Mammary epithelial cell (primary cell): Measurements from ENCODE around the gene FRMD5.
A peak's percentile ranks its signal among the peaks of the same experiment; 100 is the strongest.

Source experiments
- EZH2 ChIP-seq: IDR thresholded peaks from 2 replicates; pipeline ENCODE4 v1.6.1; 2012; ENCODE audit warnings: low read length, inconsistent platforms, borderline replicate concordance
- TF ChIP-seq, protein P1 (sequence below), 2 donors: IDR thresholded peaks in 1 of 2; conservative IDR thresholded peaks in 1 of 2; 2 replicates each; pipeline ENCODE4 v1.5.1; 2011 to 2012; ENCODE audit warnings: inconsistent platforms in 2 of 2, low read length in 2 of 2, mild to moderate bottlenecking in 2 of 2, control low read depth in 1 of 2, low read depth in 1 of 2; ENCODE audit not compliant: insufficient read depth in 1 of 2; ENCODE audit errors: extremely low read depth in 1 of 2

- TF ChIP-seq, protein P1, sequence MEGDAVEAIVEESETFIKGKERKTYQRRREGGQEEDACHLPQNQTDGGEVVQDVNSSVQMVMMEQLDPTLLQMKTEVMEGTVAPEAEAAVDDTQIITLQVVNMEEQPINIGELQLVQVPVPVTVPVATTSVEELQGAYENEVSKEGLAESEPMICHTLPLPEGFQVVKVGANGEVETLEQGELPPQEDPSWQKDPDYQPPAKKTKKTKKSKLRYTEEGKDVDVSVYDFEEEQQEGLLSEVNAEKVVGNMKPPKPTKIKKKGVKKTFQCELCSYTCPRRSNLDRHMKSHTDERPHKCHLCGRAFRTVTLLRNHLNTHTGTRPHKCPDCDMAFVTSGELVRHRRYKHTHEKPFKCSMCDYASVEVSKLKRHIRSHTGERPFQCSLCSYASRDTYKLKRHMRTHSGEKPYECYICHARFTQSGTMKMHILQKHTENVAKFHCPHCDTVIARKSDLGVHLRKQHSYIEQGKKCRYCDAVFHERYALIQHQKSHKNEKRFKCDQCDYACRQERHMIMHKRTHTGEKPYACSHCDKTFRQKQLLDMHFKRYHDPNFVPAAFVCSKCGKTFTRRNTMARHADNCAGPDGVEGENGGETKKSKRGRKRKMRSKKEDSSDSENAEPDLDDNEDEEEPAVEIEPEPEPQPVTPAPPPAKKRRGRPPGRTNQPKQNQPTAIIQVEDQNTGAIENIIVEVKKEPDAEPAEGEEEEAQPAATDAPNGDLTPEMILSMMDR (conservative IDR thresholded peaks at IDR 0.05 in 1 of 2, IDR thresholded peaks at IDR 0.05 in 1 of 2; ENCODE audit: extremely low read depth in 1 of 2, insufficient read depth in 1 of 2, low read depth in 1 of 2, low read length in 2 of 2) = peak in 1 of 2 donors; percentile 28
- TF ChIP-seq EZH2 = no peak
These were observed 534 bp downstream of the FRMD5 start for GRCh38 chr15:44194323-44195150.
